Loucy (cell line): ENCODE results near the gene APBB2.

ENCODE experiments used
- H2AFZ ChIP-seq: fragments of 200-600 bp; sonication (generic); 2 replicates; pipeline ENCODE4 v1.6.0; 2016; ENCODE audit warnings: antibody characterized with exemption, mild to moderate bottlenecking, low read length, moderate library complexity
- H3F3A ChIP-seq: fragments of 200-600 bp; 2 replicates; pipeline ENCODE4 v1.6.0; 2016; ENCODE audit warnings: antibody characterized with exemption, low read depth, mild to moderate bottlenecking
- H3K27me3 ChIP-seq: fragments of 200-600 bp; sonication (generic); 2 replicates; pipeline ENCODE4 v1.6.1; 2014; ENCODE audit warnings: low read length, mild to moderate bottlenecking; ENCODE audit not compliant: insufficient read depth, poor library complexity, severe bottlenecking
- H3K36me3 ChIP-seq: fragments of 200-600 bp; sonication (generic); 2 replicates; pipeline ENCODE4 v1.6.1; 2016; ENCODE audit warnings: low read length; ENCODE audit not compliant: insufficient read depth
- H3K4me1 ChIP-seq: fragments of 200-600 bp; sonication (generic); 2 replicates; pipeline ENCODE4 v1.5.1; 2014; ENCODE audit warnings: low read length, mild to moderate bottlenecking; ENCODE audit not compliant: insufficient read depth, poor library complexity, severe bottlenecking
- H3K4me2 ChIP-seq: fragments of 200-600 bp; sonication (generic); 2 replicates; pipeline ENCODE4 v1.6.0; 2014; ENCODE audit warnings: antibody characterized with exemption, low read length, low read depth, mild to moderate bottlenecking; ENCODE audit not compliant: poor library complexity, severe bottlenecking
- H3K4me3 ChIP-seq: fragments of 200-600 bp; sonication (generic); 2 replicates; pipeline ENCODE4 v1.5.1; 2014; ENCODE audit warnings: low read length, mild to moderate bottlenecking, mixed read lengths; ENCODE audit not compliant: poor library complexity, severe bottlenecking
- H3K79me2 ChIP-seq: fragments of 200-600 bp; sonication (generic); 2 replicates; pipeline ENCODE4 v1.6.1; 2014; ENCODE audit warnings: low read length; ENCODE audit not compliant: insufficient read depth
- H3K9ac ChIP-seq: fragments of 200-600 bp; sonication (generic); 2 replicates; pipeline ENCODE4 v1.6.0; 2014; ENCODE audit warnings: mild to moderate bottlenecking, low read depth, low read length, moderate library complexity; ENCODE audit not compliant: poor library complexity, severe bottlenecking
- H3K9me2 ChIP-seq: fragments of 200-600 bp; sonication (generic); replicated peaks from 2 replicates; pipeline ENCODE4 v1.6.1; 2016; ENCODE audit warnings: low read depth, low read length, mixed read lengths
- H3K9me3 ChIP-seq: fragments of 200-600 bp; sonication (generic); 2 replicates; pipeline ENCODE4 v1.6.1; 2014; ENCODE audit warnings: mild to moderate bottlenecking, antibody characterized with exemption, low read length, low read depth; ENCODE audit not compliant: insufficient read depth
- H4K20me1 ChIP-seq: fragments of 200-600 bp; sonication (generic); 2 replicates; pipeline ENCODE4 v1.6.0; 2014; ENCODE audit warnings: antibody characterized with exemption, low read length, mild to moderate bottlenecking; ENCODE audit not compliant: insufficient read depth, poor library complexity, severe bottlenecking
- EZH2phosphoT487 ChIP-seq: fragments of 200-600 bp; IDR thresholded peaks from 2 replicates; pipeline ENCODE4 v1.6.1; 2018; ENCODE audit warnings: antibody characterized with exemption, mild to moderate bottlenecking, moderate library complexity, borderline replicate concordance
- TF ChIP-seq, protein P1 (sequence below): fragments of 200-600 bp; sonication (generic); conservative IDR thresholded peaks from 2 replicates; pipeline ENCODE4 v1.5.1; 2014; ENCODE audit warnings: mild to moderate bottlenecking, antibody characterized with exemption, low read length

Gene APBB2

DNA sequence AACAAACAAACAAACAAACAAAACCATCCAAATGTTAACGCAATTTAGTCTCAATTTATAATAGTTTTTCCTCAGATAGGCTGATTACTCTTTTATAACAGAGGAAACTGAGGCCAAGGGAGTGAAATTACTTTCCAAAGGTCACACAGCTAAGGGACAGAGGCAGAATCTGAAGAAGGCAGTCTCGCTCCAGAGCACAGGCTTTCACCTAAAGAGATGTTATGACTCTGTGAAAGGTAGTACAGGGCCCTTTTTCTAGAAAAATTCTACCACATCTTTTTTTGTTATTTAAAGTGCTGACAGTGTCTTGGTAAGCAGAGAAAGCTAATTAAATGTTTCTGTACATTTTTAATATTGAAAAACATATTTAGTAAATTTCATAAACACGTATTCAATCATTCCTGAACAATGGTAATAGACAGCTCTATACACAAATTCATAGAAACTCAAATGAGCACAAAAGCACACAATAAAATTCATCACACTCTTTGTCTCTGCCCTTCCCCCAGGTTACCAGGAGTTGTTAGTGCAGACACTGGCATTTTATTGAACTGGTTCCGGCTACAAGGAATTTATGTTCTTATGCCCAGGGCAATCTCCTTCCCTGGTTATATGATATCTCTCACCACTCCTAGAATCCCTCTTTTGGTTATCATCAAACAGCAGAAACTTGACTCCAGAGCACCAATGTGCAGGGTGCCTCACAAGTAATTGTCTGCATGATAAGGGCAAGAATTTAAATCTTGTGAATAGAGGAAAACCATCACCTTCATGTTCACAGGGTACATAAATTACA, 7.7 kb upstream of the APBB2 start:
- H4K20me1 ChIP-seq: no peaks in the 10 kb centered on the region
- H3K27me3 ChIP-seq: no peaks in the 10 kb centered on the region
- H2AFZ ChIP-seq: no peak overlapping the region
- H3K36me3 ChIP-seq: no peaks in the 10 kb centered on the region
- H3K9me3 ChIP-seq: no peaks in the 10 kb centered on the region
- H3K4me3 ChIP-seq: no peak overlapping the region
- no peak overlapping the region for H3K9ac ChIP-seq
- TF ChIP-seq, protein P1, sequence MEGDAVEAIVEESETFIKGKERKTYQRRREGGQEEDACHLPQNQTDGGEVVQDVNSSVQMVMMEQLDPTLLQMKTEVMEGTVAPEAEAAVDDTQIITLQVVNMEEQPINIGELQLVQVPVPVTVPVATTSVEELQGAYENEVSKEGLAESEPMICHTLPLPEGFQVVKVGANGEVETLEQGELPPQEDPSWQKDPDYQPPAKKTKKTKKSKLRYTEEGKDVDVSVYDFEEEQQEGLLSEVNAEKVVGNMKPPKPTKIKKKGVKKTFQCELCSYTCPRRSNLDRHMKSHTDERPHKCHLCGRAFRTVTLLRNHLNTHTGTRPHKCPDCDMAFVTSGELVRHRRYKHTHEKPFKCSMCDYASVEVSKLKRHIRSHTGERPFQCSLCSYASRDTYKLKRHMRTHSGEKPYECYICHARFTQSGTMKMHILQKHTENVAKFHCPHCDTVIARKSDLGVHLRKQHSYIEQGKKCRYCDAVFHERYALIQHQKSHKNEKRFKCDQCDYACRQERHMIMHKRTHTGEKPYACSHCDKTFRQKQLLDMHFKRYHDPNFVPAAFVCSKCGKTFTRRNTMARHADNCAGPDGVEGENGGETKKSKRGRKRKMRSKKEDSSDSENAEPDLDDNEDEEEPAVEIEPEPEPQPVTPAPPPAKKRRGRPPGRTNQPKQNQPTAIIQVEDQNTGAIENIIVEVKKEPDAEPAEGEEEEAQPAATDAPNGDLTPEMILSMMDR: no peak
- TF ChIP-seq EZH2phosphoT487: no peak
- no peaks in the 10 kb centered on the region for H3K79me2 ChIP-seq
- 0 out of 2 replicates have a peak, but pooled peaks cover 4% of the 10 kb centered on the region for H3F3A ChIP-seq
- H3K4me2 ChIP-seq: no peak overlapping the region
- no peaks in the 10 kb centered on the region for H3K9me2 ChIP-seq
- no peaks in the 10 kb centered on the region for H3K4me1 ChIP-seq

DNA sequence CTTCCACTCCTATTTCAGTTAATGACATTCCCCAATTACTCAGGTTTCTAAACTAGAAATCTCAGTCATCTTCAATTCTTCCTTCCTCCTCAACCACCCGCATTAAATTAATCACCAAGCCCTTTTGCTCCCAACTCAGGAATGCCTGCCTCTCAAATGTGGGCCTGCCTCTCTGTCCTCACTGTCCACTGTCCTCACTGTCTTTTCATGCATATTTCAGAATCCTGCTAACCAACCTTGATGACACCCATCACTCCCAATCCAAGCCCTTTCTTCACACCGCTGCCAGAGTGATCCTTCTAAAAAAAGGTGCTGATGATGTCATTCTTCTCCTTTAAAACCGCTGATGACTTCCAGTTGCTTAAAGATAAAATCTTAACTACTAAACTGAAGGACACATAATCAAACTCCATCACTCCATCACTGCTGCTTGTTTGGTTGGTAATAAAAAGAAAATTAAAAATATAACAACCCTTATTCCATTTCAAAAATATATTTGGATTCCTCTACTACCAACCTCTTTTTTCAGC, 5.1 kb upstream of the APBB2 start:
- no peak for TF ChIP-seq EZH2phosphoT487
- TF ChIP-seq, protein P1: no peak
- Histone ChIP-seq H2AFZ (no peak overlapping the region), H3K9ac (no peak overlapping the region)

DNA sequence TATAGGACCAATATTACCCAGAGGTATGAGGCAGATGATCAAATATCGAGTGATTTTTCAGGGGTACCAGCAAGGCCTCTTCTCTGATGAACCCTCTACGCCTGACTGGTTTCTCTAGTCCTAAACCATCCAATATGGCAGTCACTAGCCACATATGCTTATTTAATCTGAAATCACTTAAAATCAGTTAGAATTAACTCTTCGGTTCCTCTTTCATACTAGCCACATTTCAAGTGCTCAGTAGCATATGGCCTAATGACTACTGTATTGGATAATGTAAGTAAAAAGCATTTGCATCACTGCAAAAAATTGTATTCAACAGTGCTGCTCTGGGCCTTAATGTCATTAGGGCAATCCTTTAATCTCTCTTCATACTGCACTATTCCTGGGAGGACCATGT, 4.4 kb upstream of the APBB2 start:
- no peak overlapping the region for H3K4me2 ChIP-seq
- no peak for TF ChIP-seq EZH2phosphoT487
- TF ChIP-seq, protein P1: no peak
- H2AFZ ChIP-seq: no peak overlapping the region
- peaks cover 7% of the 10 kb centered on the region for H3K27me3 ChIP-seq
- H3K9ac ChIP-seq: no peak overlapping the region
- peaks cover 15% of the 10 kb centered on the region for H3K4me1 ChIP-seq
- no peaks in the 10 kb centered on the region for H3K36me3 ChIP-seq
- H3K9me3 ChIP-seq: no peaks in the 10 kb centered on the region
- no peaks in the 10 kb centered on the region for H3K9me2 ChIP-seq
- H4K20me1 ChIP-seq: no peaks in the 10 kb centered on the region
- H3F3A ChIP-seq: 0 out of 2 replicates have a peak, but pooled peaks cover 4% of the 10 kb centered on the region
- H3K4me3 ChIP-seq: no peak overlapping the region
- H3K79me2 ChIP-seq: no peaks in the 10 kb centered on the region

More for the DNA sequence above, 5.1 kb upstream of the APBB2 start:
- Histone ChIP-seq H3K9me2 (no peaks in the 10 kb centered on the region), H3F3A (0 out of 2 replicates have a peak, but pooled peaks cover 4% of the 10 kb centered on the region), H3K4me3 (no peak overlapping the region), H3K27me3 (no peaks in the 10 kb centered on the region), H3K36me3 (no peaks in the 10 kb centered on the region), H3K4me1 (peaks cover 15% of the 10 kb centered on the region), H3K9me3 (no peaks in the 10 kb centered on the region), H3K79me2 (no peaks in the 10 kb centered on the region), H3K4me2 (no peak overlapping the region), H4K20me1 (no peaks in the 10 kb centered on the region)
